ENCODE measurements around the gene KANSL3. TPM values are rescaled to one million over a fixed set of nuclear protein-coding genes. Genes with fewer than 3 reads are reported as not detected.

The KANSL3 gene
- total and polyA plus RNA-seq, 9 of the 15 experiments (the other 6 are each of a cell fraction or from before 2014, with no cell fraction given), result 11.3 to 43.7 (median 27.9) TPM

- TF ChIP-seq MGA (IDR thresholded peaks at IDR 0.05), result no peak
- TF ChIP-seq GATAD2B (IDR thresholded peaks at IDR 0.05; ENCODE audit: borderline replicate concordance), result no peak
- no peak for TF ChIP-seq TAF7 (tag; IDR thresholded peaks at IDR 0.05)
- TF ChIP-seq, protein P1, sequence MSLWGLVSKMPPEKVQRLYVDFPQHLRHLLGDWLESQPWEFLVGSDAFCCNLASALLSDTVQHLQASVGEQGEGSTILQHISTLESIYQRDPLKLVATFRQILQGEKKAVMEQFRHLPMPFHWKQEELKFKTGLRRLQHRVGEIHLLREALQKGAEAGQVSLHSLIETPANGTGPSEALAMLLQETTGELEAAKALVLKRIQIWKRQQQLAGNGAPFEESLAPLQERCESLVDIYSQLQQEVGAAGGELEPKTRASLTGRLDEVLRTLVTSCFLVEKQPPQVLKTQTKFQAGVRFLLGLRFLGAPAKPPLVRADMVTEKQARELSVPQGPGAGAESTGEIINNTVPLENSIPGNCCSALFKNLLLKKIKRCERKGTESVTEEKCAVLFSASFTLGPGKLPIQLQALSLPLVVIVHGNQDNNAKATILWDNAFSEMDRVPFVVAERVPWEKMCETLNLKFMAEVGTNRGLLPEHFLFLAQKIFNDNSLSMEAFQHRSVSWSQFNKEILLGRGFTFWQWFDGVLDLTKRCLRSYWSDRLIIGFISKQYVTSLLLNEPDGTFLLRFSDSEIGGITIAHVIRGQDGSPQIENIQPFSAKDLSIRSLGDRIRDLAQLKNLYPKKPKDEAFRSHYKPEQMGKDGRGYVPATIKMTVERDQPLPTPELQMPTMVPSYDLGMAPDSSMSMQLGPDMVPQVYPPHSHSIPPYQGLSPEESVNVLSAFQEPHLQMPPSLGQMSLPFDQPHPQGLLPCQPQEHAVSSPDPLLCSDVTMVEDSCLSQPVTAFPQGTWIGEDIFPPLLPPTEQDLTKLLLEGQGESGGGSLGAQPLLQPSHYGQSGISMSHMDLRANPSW (CRISPR knock-in tag; IDR thresholded peaks at IDR 0.05), result no peak
- no peak for TF ChIP-seq ATF1 (CRISPR knock-in tag; IDR thresholded peaks at IDR 0.05)
- TF ChIP-seq ATF1 (tag; IDR thresholded peaks at IDR 0.05), result no peak
- TF ChIP-seq ZNF395 (CRISPR knock-in tag; IDR thresholded peaks at IDR 0.05), result 0 out of 2 replicates have a peak, but pooled peaks have one; percentile 6
- TF ChIP-seq ZNF121 (CRISPR knock-in tag; conservative IDR thresholded peaks at IDR 0.05), result no peak
- TF ChIP-seq HNRNPK (IDR thresholded peaks at IDR 0.05; ENCODE audit: low read depth, low read length, poor library complexity, severe bottlenecking), result no peak
- TF ChIP-seq ZNF133 (CRISPR knock-in tag; IDR thresholded peaks at IDR 0.05), result no peak
- no peak for TF ChIP-seq EZH2 (IDR thresholded peaks at IDR 0.05; ENCODE audit: borderline replicate concordance, low read depth, low read length)
- TF ChIP-seq DNMT1 (IDR thresholded peaks at IDR 0.05), result no peak
These were observed 1.5 kb downstream of the KANSL3 start (continued) for GRCh38 chr2:96636551-96637171.

Data from K562 (cell line).